Measurements from ENCODE around the gene MAP1LC3B. TPM values are rescaled to one million over a fixed set of nuclear protein-coding genes. Genes with fewer than 3 reads are reported as not detected.

MAP1LC3B gene
- polyA plus RNA-seq, 3 donors = 16.7 to 91.2 (median 74.2) TPM

- WGBS, 3 donors = 92 to 98% (median 94%) methylated on average over 11 to 13 of the region's 13 CpGs
- H3K27ac ChIP-seq (ENCODE audit: low read depth, low read length) = no peak overlapping the region
Measured at GRCh38 chr16:87417528-87417910, 25.4 kb downstream of the MAP1LC3B start.

- WGBS, 3 donors = 94 to 95% (median 94%) methylated on average over 18 of the region's 18 CpGs
- H3K27ac ChIP-seq (ENCODE audit: low read depth, low read length) = no peak overlapping the region
Measured at GRCh38 chr16:87418216-87418615, 26.1 kb downstream of the MAP1LC3B start.

GRCh38 chr16:87418644-87419043 lies 26.5 kb downstream of the MAP1LC3B start:
- no peak overlapping the region for H3K27ac ChIP-seq (ENCODE audit: low read depth, low read length)
- 78 to 89% (median 86%) methylated on average over 6 of the region's 6 CpGs for WGBS, 3 donors

- WGBS, 3 donors = 89 to 93% (median 92%) methylated on average over 25 of the region's 25 CpGs
- no peak overlapping the region for H3K27ac ChIP-seq (ENCODE audit: low read depth, low read length)
Measured at GRCh38 chr16:87420026-87421002, 28.2 kb downstream of the MAP1LC3B start.

- WGBS, 3 donors = 93 to 96% (median 96%) methylated on average over 25 of the region's 25 CpGs
- H3K27ac ChIP-seq (ENCODE audit: low read depth, low read length) = no peak overlapping the region
Measured at GRCh38 chr16:87421003-87421912, 29.1 kb downstream of the MAP1LC3B start.

- no peak overlapping the region for H3K27ac ChIP-seq (ENCODE audit: low read depth, low read length)
- 94 to 97% (median 95%) methylated on average over 11 of the region's 11 CpGs for WGBS, 3 donors
Measured at GRCh38 chr16:87422106-87422505, 30.0 kb downstream of the MAP1LC3B start.

GRCh38 chr16:87423429-87423828 lies 31.3 kb downstream of the MAP1LC3B start:
- WGBS, 3 donors = 96 to 97% (median 96%) methylated on average over 15 of the region's 15 CpGs
- no peak overlapping the region for H3K27ac ChIP-seq (ENCODE audit: low read depth, low read length)

- WGBS, 3 donors = 84 to 87% (median 85%) methylated on average over 12 of the region's 12 CpGs
- H3K27ac ChIP-seq (ENCODE audit: low read depth, low read length) = no peak overlapping the region
Measured at GRCh38 chr16:87424266-87424665, 32.1 kb downstream of the MAP1LC3B start.

GRCh38 chr16:87425941-87426340 lies 33.8 kb downstream of the MAP1LC3B start:
- 89 to 94% (median 93%) methylated on average over 12 of the region's 12 CpGs for WGBS, 3 donors
- no peak overlapping the region for H3K27ac ChIP-seq (ENCODE audit: low read depth, low read length)

GRCh38 chr16:87426423-87427215 lies 34.5 kb downstream of the MAP1LC3B start:
- WGBS, 3 donors = 70 to 85% (median 80%) methylated on average over 18 of the region's 18 CpGs
- H3K27ac ChIP-seq (ENCODE audit: low read depth, low read length) = no peak overlapping the region

GRCh38 chr16:87431926-87432325 lies 39.8 kb downstream of the MAP1LC3B start:
- 80 to 88% (median 82%) methylated on average over 7 of the region's 7 CpGs for WGBS, 3 donors
- H3K27ac ChIP-seq (ENCODE audit: low read depth, low read length) = no peak overlapping the region

- WGBS, 3 donors = 91 to 93% (median 92%) methylated on average over 15 of the region's 15 CpGs
- no peak overlapping the region for H3K27ac ChIP-seq (ENCODE audit: low read depth, low read length)
Measured at GRCh38 chr16:87432330-87432915, 40.3 kb downstream of the MAP1LC3B start.

GRCh38 chr16:87434146-87434667 lies 42.1 kb downstream of the MAP1LC3B start:
- WGBS, 3 donors = 91 to 95% (median 95%) methylated on average over 22 of the region's 22 CpGs
- H3K27ac ChIP-seq (ENCODE audit: low read depth, low read length) = no peak overlapping the region

- WGBS, 3 donors = 42 to 82% (median 42%) methylated on average over 23 of the region's 23 CpGs
- H3K27ac ChIP-seq (ENCODE audit: low read depth, low read length) = no peak overlapping the region
Measured at GRCh38 chr16:87435372-87436224, 43.5 kb downstream of the MAP1LC3B start.

- WGBS, 3 donors = 55 to 70% (median 60%) methylated on average over 29 of the region's 29 CpGs
- H3K27ac ChIP-seq (ENCODE audit: low read depth, low read length) = no peak overlapping the region
Measured at GRCh38 chr16:87436225-87437172, 44.4 kb downstream of the MAP1LC3B start.

GRCh38 chr16:87437327-87437726 lies 45.2 kb downstream of the MAP1LC3B start:
- no peak overlapping the region for H3K27ac ChIP-seq (ENCODE audit: low read depth, low read length)
- WGBS, 3 donors = 93 to 96% (median 95%) methylated on average over 14 of the region's 14 CpGs

Measured in adipose tissue (tissue), 3 donors.